SK-N-SH (cell line): Measurements from ENCODE around the gene ATP5PF. TPM values are rescaled to one million over a fixed set of nuclear protein-coding genes. Genes with fewer than 3 reads are reported as not detected.
A peak's percentile ranks its signal among the peaks of the same experiment; 100 is the strongest.

Experiments
- CTCF ChIA-PET: fragments of 300-600, 350-600 bp; formaldehyde crosslinking; extraction: SDS; loops from one replicate; lab custom pipeline; 2021; lab: Yijun Ruan, JAX
- POLR2A ChIA-PET: fragments of 350-600 bp; sonication (Branson Sonifier 250); formaldehyde crosslinking; extraction: SDS; loops from one replicate; lab custom pipeline; 2020; ENCODE audit warnings: antibody characterized with exemption, inconsistent platforms; lab: Yijun Ruan, JAX
- DNase-seq: peaks from one replicate; pipeline ENCODE4 v3.0.0; 2012
- H2AFZ ChIP-seq: fragments of 200-600 bp; sonication (generic); 2 replicates; pipeline ENCODE4 v1.8.1; 2016; ENCODE audit warnings: antibody characterized with exemption, mild to moderate bottlenecking, low read depth
- H3F3A ChIP-seq: fragments of 200-600 bp; sonication (generic); replicated peaks from 2 replicates; pipeline ENCODE3; 2016; ENCODE audit warnings: antibody characterized with exemption, mild to moderate bottlenecking; ENCODE audit not compliant: insufficient read depth
- H3K27ac ChIP-seq, 2 experiments: fragments of 200-500 bp in 1 of 2; fragments of 200-600 bp in 1 of 2; sonication (Bioruptor generic) in 1 of 2; sonication (generic), shearing (Covaris generic) in 1 of 2; 2 replicates each; pipeline versions ENCODE4 v1.5.1 to v1.6.1; 2014 to 2016; ENCODE audit warnings: low read depth in 2 of 2, inconsistent platforms in 1 of 2, low read length in 1 of 2, mild to moderate bottlenecking in 1 of 2, mixed read lengths in 1 of 2
- H3K27me3 ChIP-seq: fragments of 200-600 bp; sonication (generic), shearing (Covaris generic); 2 replicates; pipeline ENCODE4 v1.6.1; 2016; ENCODE audit warnings: mixed run types; ENCODE audit not compliant: insufficient read depth
- H3K36me3 ChIP-seq, 2 experiments: fragments of 200-500 bp in 1 of 2; fragments of 200-600 bp in 1 of 2; sonication (Bioruptor generic) in 1 of 2; sonication (generic) in 1 of 2; replicated peaks in 1 of 2; 2 replicates each; pipeline versions ENCODE3 to v1.5.1; 2014 to 2016; ENCODE audit warnings: low read length in 1 of 2, mild to moderate bottlenecking in 1 of 2; ENCODE audit not compliant: insufficient read depth in 2 of 2, control insufficient read depth in 1 of 2
- H3K4me1 ChIP-seq, 2 experiments: fragments of 200-500 bp in 1 of 2; fragments of 200-600 bp in 1 of 2; sonication (Bioruptor generic) in 1 of 2; sonication (generic), shearing (Covaris generic) in 1 of 2; 2 replicates each; pipeline versions ENCODE4 v1.5.1 to v1.6.1; 2014 to 2016; ENCODE audit warnings: low read depth in 1 of 2, low read length in 1 of 2, mixed run types in 1 of 2; ENCODE audit not compliant: insufficient read depth in 2 of 2, control insufficient read depth in 1 of 2
- H3K4me2 ChIP-seq: fragments of 200-600 bp; sonication (generic), shearing (Covaris generic); 2 replicates; pipeline ENCODE4 v1.6.1; 2017; ENCODE audit warnings: mixed run types
- H3K4me3 ChIP-seq, 2 experiments: fragments of 200-500 bp in 1 of 2; fragments of 200-600 bp in 1 of 2; sonication (Bioruptor generic) in 1 of 2; sonication (generic), shearing (Covaris generic) in 1 of 2; 2 replicates each; pipeline versions ENCODE4 v1.5.1 to v1.8.1; 2014 to 2016; ENCODE audit warnings: low read depth in 2 of 2, inconsistent platforms in 1 of 2, low read length in 1 of 2, mild to moderate bottlenecking in 1 of 2, mixed read lengths in 1 of 2, moderate library complexity in 1 of 2
- H3K79me2 ChIP-seq: fragments of 200-600 bp; sonication (generic); 2 replicates; pipeline ENCODE4 v1.8.1; 2017; ENCODE audit warnings: mild to moderate bottlenecking; ENCODE audit not compliant: insufficient read depth
- H3K9ac ChIP-seq: fragments of 200-600 bp; sonication (generic); 2 replicates; pipeline ENCODE4 v1.6.1; 2017; ENCODE audit warnings: mixed run types
- H3K9me2 ChIP-seq: fragments of 200-600 bp; sonication (generic); 2 replicates; pipeline ENCODE4 v1.6.1; 2017; ENCODE audit warnings: mixed run types
- H3K9me3 ChIP-seq: fragments of 200-600 bp; sonication (generic); 2 replicates; pipeline ENCODE4 v1.6.1; 2017; ENCODE audit warnings: mixed run types, mild to moderate bottlenecking, moderate library complexity
- H4K20me1 ChIP-seq: fragments of 200-600 bp; sonication (generic); 2 replicates; pipeline ENCODE4 v1.6.1; 2017; ENCODE audit warnings: mild to moderate bottlenecking, mixed run types; ENCODE audit not compliant: insufficient read depth
- CHD2 ChIP-seq: fragments of 150-350 bp; IDR thresholded peaks from 2 replicates; pipeline ENCODE4 v1.6.1; 2018; ENCODE audit warnings: low read length; ENCODE audit not compliant: partially characterized antibody
- FOXJ3 ChIP-seq: sonication (generic); formaldehyde crosslinking; IDR thresholded peaks from 2 replicates; pipeline ENCODE4 v1.5.1; 2020; ENCODE audit warnings: mild to moderate bottlenecking, missing genetic modification reagents
- FOXM1 ChIP-seq: IDR thresholded peaks from 2 replicates; pipeline ENCODE4 v1.4.0; 2012; ENCODE audit warnings: low read depth, mild to moderate bottlenecking
- GABPA ChIP-seq: IDR thresholded peaks from 2 replicates; pipeline ENCODE4 v1.4.0; 2012; ENCODE audit warnings: low read depth, mild to moderate bottlenecking
- JUND ChIP-seq: IDR thresholded peaks from 2 replicates; pipeline ENCODE4 v1.4.0; 2012
- MXI1 ChIP-seq: IDR thresholded peaks from 2 replicates; pipeline ENCODE4 v1.6.1; 2012; ENCODE audit warnings: mild to moderate bottlenecking, low read depth, low read length, improper control_type of control experiment
- POLR2AphosphoS5 ChIP-seq: IDR thresholded peaks from 2 replicates; pipeline ENCODE4 v1.6.1; 2012; ENCODE audit warnings: low read depth, low read length
- TAF1 ChIP-seq: IDR thresholded peaks from 2 replicates; pipeline ENCODE4 v1.6.1; 2012; ENCODE audit warnings: low read depth, mild to moderate bottlenecking, low read length, moderate library complexity, borderline replicate concordance
- WGBS: methylation state at CpG from one replicate; pipeline ENCODE4 v1.1.6; 2017; ENCODE audit warnings: low lambda C conversion rate; 5-methylcytosine and 5-hydroxymethylcytosine counted together
- polyA plus RNA-seq, 3 experiments: library from polyadenylated mRNA; depleted of rRNA; stranded (reverse); fragments of >200 nt; gene quantifications; 2 replicates each; pipeline ENCODE4 v1.2.3, GENCODE V29; 2012
- TF ChIP-seq, protein P1 (sequence below): IDR thresholded peaks from 2 replicates; pipeline ENCODE4 v1.4.0; 2012; ENCODE audit warnings: low read depth, borderline replicate concordance
- TF ChIP-seq, protein P2 (sequence below): IDR thresholded peaks from 2 replicates; pipeline ENCODE4 v1.4.0; 2012; ENCODE audit warnings: low read depth
- TF ChIP-seq, protein P3 (sequence below): IDR thresholded peaks from 2 replicates; pipeline ENCODE4 v1.6.1; 2012; ENCODE audit warnings: mild to moderate bottlenecking, low read depth, low read length, moderate library complexity

The ATP5PF gene
- polyA plus RNA-seq, 1 of the 3 experiments (the other 2 are of a cell fraction) = 277 TPM

DNA sequence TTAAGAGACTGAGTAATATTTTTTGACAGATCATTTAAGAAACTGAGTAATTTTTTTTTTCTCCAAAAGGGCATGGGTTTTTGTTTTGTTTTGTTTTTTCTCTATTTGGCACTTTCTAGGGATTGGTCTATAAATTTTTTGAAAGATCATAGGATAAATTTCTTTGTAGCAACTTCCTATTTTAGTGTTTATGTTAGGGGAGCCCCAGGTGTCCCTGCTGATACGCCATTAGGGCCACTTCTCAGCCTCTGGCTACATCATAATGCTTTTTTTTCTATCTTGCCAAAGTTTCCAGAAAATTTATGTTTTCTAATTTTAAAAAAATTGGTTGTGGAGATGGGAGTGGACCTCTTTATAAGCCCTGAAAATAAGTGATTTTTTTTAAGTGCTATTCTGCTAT, 2.7 kb upstream of the ATP5PF start:
- ChIA-PET POLR2A (no interaction called here), CTCF (no interaction called here)
- DNase-seq = no peak
- TF ChIP-seq, protein P1, sequence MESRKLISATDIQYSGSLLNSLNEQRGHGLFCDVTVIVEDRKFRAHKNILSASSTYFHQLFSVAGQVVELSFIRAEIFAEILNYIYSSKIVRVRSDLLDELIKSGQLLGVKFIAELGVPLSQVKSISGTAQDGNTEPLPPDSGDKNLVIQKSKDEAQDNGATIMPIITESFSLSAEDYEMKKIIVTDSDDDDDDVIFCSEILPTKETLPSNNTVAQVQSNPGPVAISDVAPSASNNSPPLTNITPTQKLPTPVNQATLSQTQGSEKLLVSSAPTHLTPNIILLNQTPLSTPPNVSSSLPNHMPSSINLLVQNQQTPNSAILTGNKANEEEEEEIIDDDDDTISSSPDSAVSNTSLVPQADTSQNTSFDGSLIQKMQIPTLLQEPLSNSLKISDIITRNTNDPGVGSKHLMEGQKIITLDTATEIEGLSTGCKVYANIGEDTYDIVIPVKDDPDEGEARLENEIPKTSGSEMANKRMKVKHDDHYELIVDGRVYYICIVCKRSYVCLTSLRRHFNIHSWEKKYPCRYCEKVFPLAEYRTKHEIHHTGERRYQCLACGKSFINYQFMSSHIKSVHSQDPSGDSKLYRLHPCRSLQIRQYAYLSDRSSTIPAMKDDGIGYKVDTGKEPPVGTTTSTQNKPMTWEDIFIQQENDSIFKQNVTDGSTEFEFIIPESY = no peak
- H3F3A ChIP-seq = peaks cover 17% of the 10 kb centered on the region
- peaks cover 78% of the 10 kb centered on the region for H3K79me2 ChIP-seq
- H4K20me1 ChIP-seq = peaks cover 3% of the 10 kb centered on the region; the same call in 1 of the 2 replicates
- no peak overlapping the region; the same call in 1 of the 2 replicates for H3K9ac ChIP-seq
- peak overlapping the region; percentile 80 for H3K4me2 ChIP-seq
- no peaks in the 10 kb centered on the region for H3K9me3 ChIP-seq
- H3K27me3 ChIP-seq = no peaks in the 10 kb centered on the region
- no peaks in the 10 kb centered on the region for H3K9me2 ChIP-seq
- H3K4me1 ChIP-seq = peaks cover 13 to 17% of the 10 kb centered on the region in 2 experiments; a peak in 3 of 4 replicates
- H3K36me3 ChIP-seq = peaks cover 3 to 6% of the 10 kb centered on the region in 2 experiments
- H3K27ac ChIP-seq = no peak overlapping the region
- H2AFZ ChIP-seq = no peak overlapping the region
- WGBS = 92% methylated on average over 1 of the region's 1 CpG
- H3K4me3 ChIP-seq = peak overlapping the region in 1 of 2 experiments; percentile 94; a peak in 1 of 4 replicates

DNA sequence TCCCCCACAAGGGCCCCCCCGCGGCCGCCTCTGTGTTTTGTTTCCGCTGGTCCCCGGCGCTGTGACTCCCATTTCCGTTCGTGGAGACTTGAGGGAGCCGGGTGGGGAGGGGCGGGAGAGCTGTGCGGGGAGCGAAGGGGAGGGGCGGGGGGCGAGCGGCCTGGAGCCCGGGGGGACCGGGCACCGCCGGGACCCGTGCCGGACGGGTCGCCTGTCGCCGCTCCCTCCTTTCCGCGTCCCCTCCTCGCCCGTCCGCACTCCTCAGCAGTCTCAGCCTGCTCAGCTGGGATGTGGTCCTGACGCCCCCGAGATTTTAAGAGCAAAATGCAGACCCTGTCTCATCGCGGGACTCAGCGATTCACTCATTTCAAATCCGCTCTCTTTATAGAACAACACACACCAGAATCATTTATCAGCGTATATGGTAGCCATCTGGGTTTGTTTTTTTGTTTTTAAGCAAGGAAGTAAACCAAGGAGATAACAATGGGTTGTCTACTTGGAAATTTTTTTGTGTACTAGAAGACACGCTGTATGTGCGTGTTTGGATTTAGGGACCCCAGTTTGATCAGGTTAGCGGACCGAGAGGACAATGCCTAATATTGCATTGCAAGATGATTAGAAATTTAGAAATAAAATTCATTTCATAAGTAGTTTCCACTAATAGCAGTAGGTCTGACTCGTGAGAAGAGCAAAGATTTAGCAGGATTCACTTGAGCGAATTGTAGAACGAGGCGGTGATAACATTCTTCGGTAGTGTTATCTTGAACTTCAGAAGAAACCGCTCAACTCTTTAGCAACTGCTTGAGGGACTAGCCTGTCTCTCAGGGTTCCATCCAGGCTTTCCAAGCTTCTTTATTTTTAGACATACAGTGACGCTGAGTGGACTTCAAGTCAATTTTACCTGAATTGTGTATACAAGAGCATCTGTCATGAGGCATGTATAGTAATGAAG, 1.2 kb upstream of the ATP5PF start:
- peak overlapping the region; percentile 90 for H3K9ac ChIP-seq
- 3% methylated on average over 23 of the region's 48 CpGs for WGBS
- peak overlapping the region; percentile 83 to 94 for H3K4me3 ChIP-seq
- H4K20me1 ChIP-seq = peaks cover 16% of the 10 kb centered on the region
- H3K4me1 ChIP-seq = peaks cover 13 to 24% of the 10 kb centered on the region in 2 experiments; a peak in 3 of 4 replicates
- peak overlapping the region; percentile 80 for H3K4me2 ChIP-seq
- peaks cover 86% of the 10 kb centered on the region for H3K79me2 ChIP-seq
- no peaks in the 10 kb centered on the region for H3K9me3 ChIP-seq
- peak; percentile 91 for DNase-seq
- H3K27ac ChIP-seq = peak overlapping the region; percentile 97 to 99
- H3K27me3 ChIP-seq = no peaks in the 10 kb centered on the region
- H3K9me2 ChIP-seq = no peaks in the 10 kb centered on the region
- TF ChIP-seq TAF1 (peak; percentile 37; the same call in 1 of the 2 replicates), FOXM1 (no peak), MXI1 (0 out of 2 replicates have a peak, but pooled peaks have one; percentile 14), POLR2AphosphoS5 (peak; percentile 42; the same call in 1 of the 2 replicates), CHD2 (peak; percentile 43), GABPA (peak; percentile 75), FOXJ3 (CRISPR knock-in tag) (0 out of 2 replicates have a peak, but pooled peaks have one; percentile 53), JUND (no peak)
- TF ChIP-seq, protein P1 = peak; percentile 37; the same call in 1 of the 2 replicates
- TF ChIP-seq, protein P2, sequence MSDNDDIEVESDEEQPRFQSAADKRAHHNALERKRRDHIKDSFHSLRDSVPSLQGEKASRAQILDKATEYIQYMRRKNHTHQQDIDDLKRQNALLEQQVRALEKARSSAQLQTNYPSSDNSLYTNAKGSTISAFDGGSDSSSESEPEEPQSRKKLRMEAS = peak; percentile 64; the same call in 1 of the 2 replicates
- TF ChIP-seq, protein P3, sequence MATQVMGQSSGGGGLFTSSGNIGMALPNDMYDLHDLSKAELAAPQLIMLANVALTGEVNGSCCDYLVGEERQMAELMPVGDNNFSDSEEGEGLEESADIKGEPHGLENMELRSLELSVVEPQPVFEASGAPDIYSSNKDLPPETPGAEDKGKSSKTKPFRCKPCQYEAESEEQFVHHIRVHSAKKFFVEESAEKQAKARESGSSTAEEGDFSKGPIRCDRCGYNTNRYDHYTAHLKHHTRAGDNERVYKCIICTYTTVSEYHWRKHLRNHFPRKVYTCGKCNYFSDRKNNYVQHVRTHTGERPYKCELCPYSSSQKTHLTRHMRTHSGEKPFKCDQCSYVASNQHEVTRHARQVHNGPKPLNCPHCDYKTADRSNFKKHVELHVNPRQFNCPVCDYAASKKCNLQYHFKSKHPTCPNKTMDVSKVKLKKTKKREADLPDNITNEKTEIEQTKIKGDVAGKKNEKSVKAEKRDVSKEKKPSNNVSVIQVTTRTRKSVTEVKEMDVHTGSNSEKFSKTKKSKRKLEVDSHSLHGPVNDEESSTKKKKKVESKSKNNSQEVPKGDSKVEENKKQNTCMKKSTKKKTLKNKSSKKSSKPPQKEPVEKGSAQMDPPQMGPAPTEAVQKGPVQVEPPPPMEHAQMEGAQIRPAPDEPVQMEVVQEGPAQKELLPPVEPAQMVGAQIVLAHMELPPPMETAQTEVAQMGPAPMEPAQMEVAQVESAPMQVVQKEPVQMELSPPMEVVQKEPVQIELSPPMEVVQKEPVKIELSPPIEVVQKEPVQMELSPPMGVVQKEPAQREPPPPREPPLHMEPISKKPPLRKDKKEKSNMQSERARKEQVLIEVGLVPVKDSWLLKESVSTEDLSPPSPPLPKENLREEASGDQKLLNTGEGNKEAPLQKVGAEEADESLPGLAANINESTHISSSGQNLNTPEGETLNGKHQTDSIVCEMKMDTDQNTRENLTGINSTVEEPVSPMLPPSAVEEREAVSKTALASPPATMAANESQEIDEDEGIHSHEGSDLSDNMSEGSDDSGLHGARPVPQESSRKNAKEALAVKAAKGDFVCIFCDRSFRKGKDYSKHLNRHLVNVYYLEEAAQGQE = no peak
- ChIA-PET POLR2A (interaction anchor here (2.0 kb wide), 1 partner anchor 433 kb away, joined by 4 read pairs; no protein-coding TSS in a partner anchor), CTCF (interaction anchor here (1.0 to 2.9 kb wide), 3 partner anchors 65 to 128 kb away, joined by 3 to 16 read pairs (median 5); no protein-coding TSS in a partner anchor)
- peaks cover 0 to 4% of the 10 kb centered on the region in 2 experiments for H3K36me3 ChIP-seq
- H2AFZ ChIP-seq = peak overlapping the region; percentile 81
- peaks cover 17% of the 10 kb centered on the region for H3F3A ChIP-seq
